GM12872 (cell line): ENCODE data around the gene DLG2.

Source experiments
- CTCF ChIP-seq: IDR thresholded peaks from 3 replicates; pipeline ENCODE4 v1.5.1; 2011; ENCODE audit warnings: low read depth, mild to moderate bottlenecking, low read length, moderate library complexity; ENCODE audit not compliant: insufficient read depth

Gene DLG2

GRCh38 chr11:84564867-84565184, 1062.3 kb downstream of the DLG2 start:
- TF ChIP-seq CTCF = no peak

GRCh38 chr11:84564180-84564866, 1062.8 kb downstream of the DLG2 start:
- peak; percentile 73 for TF ChIP-seq CTCF

- TF ChIP-seq CTCF = no peak
These were observed 1063.8 kb downstream of the DLG2 start for GRCh38 chr11:84563356-84563755.

GRCh38 chr11:84560206-84560605, 1066.9 kb downstream of the DLG2 start:
- no peak for TF ChIP-seq CTCF

GRCh38 chr11:84558085-84558905, 1068.8 kb downstream of the DLG2 start:
- TF ChIP-seq CTCF = peak; percentile 78

GRCh38 chr11:84552791-84553190, 1074.4 kb downstream of the DLG2 start:
- no peak for TF ChIP-seq CTCF

- no peak for TF ChIP-seq CTCF
These were observed 1077.9 kb downstream of the DLG2 start for GRCh38 chr11:84549217-84549616.
